ENCODE data around the gene PLXNC1.

PLXNC1 gene
- 208 to 741 (median 362) reads per million in 18 experiments for total RNA-seq

DNA sequence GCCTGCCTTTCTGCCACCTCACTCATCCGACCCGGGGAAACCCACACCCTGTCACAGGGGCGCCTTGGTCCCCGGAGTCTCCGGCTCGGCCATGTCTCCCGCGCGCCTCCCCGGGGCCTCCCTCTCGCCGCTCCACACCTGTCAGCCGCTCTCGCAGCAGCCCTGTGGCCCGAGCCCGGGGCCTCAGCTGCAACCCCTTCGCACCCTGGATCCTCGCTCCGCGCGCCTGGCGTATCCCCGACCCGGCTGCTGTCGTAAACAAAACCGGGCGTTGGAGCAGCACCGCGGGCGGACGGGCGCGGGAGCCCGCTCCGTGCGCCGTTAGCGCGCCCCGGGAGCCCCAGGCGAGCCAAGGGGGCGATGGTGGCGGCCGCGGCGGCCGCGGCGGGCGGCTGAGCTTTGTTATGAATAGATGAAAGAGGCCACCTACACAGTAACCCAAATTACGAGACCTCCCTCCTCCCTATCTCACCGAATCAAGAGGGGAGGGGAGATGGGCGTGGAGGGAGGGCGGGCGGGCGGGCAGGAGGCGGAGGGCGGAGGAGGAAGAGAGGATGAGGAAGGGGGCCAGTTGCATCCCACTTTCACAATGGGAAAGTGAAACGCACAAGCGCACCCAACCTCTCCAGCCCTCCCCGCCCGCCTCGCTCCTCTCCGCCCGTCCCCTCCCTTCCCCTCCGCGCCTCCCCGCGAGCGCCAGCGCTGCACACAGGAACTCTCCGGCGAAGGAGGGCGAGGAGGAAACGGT is at the start of gene PLXNC1:
TSS of gene PLXNC1 (plus strand) at position 587 of the 748 bp plus-strand sequence. CDS start 395 bp downstream, outside the sequence.
- DNase-seq = peak; percentile 57 to 70

DNA sequence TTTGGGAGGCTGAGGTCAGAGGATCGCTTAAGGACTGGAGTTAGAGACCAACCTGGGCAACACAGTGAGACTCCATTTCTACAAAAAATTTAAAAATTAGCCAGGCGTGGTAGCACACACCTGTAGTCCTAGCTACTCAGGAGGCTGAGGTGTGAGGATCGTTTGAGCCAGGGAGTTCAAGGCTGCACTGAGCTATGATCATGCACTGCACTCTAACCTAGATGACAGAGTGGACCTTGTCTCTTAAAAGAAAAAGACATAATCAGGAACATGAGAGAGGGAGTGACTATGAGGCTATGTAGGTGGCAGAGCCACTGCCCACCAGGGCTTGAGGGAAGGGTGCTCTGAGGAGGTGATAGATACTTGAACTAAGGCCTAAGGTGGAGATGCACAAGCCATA is 49.2 kb upstream of the PLXNC1 start:
- DNase-seq = no peak

DNA sequence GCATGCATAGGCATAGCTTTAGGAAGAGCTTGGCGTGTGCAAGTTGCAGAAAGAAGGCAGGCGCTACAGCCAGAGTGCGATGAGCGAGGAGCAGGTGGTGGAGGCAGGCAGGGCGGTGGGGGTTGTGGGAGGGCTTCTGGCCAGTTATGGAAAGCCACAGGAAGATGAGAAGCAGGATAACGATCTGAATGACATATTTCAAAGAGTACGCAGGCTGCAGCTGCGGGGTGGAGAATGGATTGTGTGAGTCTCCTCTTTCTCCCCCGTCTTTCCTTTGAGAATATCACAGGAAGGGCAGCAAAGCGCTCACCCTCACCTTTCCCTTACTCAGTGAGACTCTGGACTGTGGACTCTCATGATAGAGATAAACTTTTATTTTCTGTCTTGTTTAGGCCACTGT is 48.7 kb upstream of the PLXNC1 start:
- DNase-seq = no peak

DNA sequence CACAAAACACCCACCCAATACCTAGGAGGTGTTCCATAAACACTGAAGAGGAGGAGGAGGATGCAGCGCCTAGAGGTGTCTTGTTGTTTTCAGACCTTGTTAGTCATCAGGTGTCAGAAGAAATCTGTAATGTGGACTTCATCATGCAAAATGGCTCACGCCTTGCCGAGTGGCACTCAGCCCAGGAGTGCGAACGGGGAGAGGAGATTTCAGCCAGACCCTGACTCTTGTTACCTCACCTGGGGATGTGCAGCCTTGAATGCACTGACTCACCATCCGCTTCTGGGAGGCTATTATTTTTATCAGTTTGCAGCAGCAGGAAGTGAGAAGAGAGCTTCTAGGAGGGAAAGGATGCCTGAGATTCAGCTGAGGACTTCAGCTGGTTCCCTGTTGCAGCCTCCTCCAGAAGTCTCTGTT is 48.2 kb upstream of the PLXNC1 start:
- no peak for DNase-seq

DNA sequence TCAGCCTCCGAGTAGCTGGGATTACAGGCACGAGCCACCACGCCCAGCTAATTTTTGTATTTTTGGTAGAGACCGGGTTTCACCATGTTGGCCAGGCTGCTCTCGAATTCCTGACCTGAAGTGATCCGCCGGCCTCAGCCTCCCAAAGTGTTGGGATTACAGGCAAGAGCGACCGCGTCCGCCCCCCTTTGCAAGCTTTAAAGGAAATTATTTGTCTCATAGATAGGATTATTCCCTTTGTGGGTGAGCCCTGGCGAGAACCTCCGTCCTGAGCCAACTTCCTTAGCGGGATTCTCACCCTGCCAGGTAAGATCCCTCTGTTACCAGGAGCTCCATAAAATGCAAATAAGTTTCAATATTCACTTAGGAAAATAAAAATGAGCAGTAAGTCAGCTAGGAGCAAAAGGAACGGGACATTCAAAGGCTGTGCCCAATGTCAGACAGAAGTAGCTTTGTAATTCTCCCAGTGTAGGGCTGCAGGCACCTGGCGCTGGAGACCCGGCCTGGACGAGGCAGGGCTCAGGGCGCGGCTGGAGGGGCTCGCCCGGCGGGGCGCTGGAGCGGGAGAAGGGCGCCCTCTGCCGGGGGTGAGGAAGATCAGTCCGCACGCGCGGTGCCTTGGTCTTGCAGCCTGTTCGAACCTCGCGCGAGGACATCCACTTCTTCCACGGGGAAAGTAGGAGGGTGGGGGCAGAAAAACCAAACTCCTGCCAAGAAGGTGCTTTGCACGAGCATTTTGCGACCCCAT is 47.2 kb upstream of the PLXNC1 start:
- DNase-seq = peak; percentile 58 to 76

DNA sequence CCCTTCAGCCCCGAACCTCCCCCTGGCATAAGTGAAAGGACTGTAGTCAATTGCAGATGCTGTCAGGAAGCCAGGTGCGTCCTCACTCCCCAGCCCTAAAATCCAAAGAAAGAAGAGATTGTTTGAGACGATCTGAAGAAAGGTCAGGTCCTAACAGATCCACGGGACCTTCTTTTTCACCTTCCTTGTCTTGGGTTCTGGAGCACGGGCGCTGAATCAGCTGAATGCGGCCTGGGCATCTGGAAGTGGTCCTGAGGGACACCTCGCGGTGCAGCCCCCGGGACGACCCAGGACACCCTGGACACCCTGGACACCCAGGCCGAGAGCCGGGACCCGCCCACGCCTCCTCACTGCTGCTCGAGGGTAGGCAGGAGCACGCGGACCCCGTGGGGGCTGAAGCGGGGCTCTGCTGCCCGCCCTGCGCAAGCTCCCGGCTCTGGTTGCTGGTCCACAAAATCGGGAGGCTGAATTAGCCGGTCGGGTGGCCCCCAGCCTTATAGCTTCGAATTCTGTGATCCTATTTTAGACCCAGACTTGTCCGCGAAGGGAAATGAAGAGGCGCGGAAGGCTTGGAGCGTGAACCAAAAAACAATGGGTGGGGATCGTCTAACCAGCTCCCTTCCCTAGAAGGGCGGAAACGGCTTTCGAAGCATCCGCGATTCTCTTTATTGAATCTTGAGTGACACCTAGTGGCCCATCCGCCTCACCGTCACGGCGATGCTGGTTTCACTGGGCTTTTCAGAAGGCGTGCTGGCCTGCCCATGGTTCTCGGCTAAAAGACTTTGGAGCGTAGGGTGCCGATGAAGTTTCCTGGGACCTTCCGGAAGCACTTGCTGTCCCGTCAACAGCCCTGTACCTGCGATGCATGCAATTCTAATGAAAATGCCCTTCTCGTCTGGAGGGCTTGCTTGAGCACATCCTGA is 46.4 kb upstream of the PLXNC1 start:
- peak; percentile 93 to 94 for DNase-seq

DNA sequence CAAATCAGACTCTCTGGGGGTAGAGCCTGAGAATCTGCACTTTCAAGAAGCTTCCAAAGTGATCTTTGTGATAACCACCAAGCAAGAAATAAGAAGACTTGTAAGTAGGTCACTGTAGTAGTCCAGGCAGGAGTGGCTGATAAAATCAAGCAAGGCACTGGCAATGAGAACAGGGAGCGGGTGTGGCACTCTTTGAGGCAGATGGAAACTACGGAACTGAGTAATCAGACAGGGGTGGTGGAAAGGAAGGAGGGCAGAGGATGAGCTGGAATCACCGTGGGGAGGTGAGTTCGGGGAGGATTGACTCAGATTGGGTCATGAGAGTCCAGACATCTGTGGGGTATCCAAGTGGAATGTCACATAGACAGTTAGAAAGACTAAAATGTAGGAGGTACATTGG is 44.4 kb upstream of the PLXNC1 start:
- no peak for DNase-seq

DNA sequence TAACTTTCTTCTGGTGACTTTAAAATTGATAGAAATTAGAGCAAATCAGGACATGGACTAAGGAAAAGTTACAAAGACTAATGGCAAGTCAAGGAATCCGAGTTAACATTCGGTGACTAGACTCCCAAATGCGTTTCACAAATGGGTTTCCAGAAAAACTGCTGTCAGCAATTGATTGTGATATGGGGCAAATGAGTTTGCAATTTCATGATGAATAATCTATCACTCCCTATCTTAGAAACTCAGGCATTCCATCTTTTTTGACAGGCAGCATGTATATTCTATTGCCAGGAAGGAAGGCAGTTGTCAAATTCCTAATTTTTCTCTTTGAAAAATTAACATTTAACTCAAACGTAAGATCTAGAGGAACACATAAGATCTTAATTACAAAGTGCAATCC is 40.5 kb upstream of the PLXNC1 start:
- no peak for DNase-seq

DNA sequence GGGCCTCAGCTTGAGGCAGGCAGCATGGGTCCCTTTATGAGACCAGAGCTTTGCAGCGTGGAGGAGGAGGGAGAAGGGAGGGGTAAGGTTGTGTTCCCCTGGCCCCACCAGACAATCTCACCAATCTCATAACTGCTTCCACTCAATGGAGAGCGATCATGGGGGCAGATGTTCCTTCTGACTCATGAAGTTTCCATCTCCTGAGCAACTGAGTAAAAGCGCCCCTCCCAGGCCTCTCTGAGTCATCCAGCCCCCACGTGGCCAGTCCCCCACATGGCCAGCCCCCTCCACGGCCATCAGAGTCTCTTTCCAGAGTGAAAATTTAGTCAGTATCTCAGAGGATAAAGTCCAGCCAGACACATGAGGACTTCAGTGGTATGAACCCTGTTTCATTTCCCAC is 39.2 kb upstream of the PLXNC1 start:
- DNase-seq = peak; percentile 45 to 51

DNA sequence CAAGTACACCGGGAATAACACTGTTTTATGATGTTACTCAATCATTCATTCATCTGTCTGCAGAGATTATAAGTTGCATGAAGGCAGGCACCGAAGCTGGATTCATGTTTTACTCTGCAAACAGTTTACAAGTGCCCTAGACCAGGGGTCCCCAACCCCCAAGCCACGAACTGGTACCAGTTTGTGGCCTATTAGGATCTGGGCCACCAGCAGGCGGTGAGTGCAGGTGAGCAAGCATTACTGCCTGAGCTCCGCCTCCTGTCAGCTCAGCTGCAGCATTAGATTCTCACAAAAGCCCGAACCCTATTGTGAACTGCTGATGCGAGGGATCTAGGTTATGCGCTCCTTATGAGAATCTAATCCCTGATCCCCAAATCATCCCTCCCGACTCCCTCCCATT is 38.1 kb upstream of the PLXNC1 start:
- DNase-seq = no peak

DNA sequence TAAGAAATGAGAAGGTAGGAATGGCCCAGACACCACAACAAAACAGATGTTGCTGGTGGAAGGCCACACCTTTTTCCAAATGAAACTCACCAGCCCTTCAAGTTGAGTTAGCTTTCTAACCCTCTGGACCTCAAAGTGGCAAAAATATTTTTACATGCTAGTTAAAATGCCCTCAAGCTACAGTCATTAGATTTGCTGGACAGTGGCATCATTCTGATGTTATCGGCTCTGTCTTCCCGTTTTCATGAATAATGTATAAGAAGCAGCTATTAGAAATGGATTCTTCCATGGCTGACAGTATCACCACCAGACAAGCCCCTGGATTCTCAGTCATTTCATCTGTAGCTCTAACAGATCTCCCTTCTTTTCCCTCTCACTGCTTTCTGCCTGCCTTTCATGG is 37.1 kb upstream of the PLXNC1 start:
- no peak for DNase-seq

DNA sequence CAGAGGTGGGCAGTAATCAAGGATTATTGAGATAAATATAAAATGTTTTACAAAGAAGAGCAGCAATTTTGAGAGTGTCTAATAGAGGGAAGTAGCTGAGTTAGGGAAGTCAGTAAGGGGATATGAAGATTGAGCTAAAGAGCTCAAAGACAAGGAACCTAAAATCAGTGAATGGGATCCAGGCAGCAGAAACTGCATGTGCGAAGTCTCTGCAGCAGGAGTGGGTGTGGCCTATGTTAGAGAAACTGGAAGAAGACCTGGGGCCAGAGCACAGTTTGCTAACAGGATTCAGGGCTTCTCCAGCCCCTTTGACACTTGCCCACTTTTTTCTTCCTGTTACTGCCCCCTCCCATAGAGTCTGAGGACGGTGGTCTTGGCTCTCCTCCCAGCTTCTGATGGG is 36.3 kb upstream of the PLXNC1 start:
- peak; percentile 85 to 90 for DNase-seq

DNA sequence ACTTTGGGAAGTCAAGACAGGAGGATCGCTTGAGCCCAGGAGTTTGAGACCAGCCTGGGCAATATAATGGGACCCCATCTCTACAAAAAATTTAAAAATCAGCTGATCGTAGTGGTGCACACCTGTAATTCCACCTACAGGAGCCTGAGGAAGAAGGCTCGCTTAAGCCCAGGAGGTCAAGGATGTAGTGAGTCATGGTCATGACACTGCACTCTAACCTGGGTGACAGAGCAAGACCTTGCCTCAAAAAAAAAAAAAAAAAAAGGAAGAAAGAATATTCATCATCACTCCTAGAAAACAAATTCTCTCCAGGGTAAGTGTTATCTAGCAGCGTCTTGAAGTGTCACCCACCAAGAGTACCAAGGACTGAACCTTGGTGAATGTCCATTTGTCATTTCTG is 34.2 kb upstream of the PLXNC1 start:
- DNase-seq = no peak

DNA sequence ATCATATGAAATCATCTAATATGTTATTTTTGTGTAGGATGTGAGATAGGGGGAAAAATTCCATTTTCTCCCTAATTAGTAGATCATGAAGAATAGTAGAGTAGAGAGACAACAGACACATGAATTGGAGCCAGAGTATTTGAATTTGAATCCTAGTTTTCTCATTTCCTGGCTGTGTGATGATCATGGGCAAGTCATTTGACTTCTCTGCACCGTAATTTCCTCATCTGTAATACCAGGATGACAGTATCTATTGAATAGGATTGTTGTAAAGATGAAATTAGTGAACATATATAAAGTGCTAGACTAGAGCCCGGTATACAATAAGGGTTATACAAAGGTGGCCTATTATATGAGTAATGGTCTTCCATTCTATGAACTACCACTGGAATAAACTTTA is 32.2 kb upstream of the PLXNC1 start:
- DNase-seq = peak; percentile 37 to 51

DNA sequence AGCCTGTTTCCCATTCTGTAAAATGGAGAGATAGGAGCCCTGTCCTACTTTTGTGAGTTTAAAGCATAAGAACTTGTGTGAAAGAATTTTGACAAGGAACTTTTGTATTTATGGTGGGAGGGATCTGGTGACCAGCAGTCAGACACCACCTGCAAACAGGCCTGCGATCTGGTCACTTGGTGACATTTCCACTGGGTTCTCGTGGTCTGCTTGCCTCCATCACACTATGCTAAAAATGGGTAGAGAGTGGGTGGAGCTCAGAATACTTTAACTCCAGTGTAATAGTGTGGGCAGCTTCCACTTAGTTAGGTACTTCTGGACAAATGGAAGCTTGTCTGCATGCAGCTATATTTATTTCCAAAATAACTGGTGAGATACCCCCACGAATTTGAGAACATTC is 26.5 kb upstream of the PLXNC1 start:
- peak; percentile 78 to 95 for DNase-seq

DNA sequence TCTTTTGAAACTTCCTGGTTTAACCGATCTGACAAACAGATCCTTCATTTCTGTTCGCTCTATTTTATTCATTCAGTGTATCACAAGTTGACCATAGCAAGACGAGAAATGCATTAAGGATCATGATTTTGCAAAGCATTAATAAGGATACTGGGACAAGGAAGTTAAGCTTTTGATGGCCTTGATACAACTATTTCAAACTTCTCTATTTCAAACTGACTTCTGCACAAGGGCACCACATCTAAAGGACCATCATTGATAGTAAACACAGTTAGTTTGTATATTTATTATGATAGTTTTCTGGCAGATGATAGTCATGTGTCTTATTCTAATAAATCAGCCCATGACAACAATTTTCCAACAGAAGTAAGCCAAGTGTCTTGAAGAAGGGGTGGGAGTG is 25.8 kb upstream of the PLXNC1 start:
- DNase-seq = peak; percentile 24 to 54

DNA sequence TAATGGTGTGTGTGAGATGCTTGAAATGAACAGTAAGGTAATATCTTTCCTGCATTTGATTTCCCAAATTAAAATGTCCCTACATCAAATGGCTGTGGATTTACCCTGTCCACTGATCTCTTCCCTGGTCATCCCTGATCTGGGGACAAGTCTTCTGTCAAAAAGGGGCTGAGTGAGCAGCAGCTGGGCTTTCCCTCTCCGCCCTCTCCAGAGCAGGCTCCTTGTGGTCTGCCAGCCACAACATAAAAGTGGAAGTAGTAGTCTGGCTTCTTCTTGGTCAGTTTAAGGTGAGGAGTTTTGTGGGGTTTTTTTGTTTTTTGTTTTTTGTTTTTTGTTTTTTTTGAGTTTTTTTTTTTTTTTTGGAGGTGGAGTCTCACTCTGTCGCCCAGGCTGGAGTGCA is 25.2 kb upstream of the PLXNC1 start:
- DNase-seq = peak; percentile 59 to 83

DNA sequence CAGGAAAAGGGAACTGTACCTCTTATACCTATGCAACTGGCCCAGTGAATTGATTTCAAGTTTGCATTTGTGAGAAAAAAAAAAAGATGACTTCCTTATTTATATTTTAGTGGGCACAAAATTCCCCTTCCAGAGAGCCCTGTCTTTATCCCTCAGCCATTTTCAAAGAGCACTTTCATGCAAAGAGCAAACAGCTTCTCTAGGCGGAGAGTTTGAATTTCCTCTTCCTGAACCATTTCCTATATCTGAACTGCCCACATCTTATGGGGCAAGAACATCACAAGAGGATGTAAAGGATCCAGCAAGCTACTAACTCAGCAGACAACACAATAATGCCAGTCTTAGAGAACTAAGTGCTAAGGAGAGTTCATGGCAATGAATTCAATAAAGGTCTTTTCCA is 22.3 kb upstream of the PLXNC1 start:
- peak; percentile 92 to 94 for DNase-seq

DNA sequence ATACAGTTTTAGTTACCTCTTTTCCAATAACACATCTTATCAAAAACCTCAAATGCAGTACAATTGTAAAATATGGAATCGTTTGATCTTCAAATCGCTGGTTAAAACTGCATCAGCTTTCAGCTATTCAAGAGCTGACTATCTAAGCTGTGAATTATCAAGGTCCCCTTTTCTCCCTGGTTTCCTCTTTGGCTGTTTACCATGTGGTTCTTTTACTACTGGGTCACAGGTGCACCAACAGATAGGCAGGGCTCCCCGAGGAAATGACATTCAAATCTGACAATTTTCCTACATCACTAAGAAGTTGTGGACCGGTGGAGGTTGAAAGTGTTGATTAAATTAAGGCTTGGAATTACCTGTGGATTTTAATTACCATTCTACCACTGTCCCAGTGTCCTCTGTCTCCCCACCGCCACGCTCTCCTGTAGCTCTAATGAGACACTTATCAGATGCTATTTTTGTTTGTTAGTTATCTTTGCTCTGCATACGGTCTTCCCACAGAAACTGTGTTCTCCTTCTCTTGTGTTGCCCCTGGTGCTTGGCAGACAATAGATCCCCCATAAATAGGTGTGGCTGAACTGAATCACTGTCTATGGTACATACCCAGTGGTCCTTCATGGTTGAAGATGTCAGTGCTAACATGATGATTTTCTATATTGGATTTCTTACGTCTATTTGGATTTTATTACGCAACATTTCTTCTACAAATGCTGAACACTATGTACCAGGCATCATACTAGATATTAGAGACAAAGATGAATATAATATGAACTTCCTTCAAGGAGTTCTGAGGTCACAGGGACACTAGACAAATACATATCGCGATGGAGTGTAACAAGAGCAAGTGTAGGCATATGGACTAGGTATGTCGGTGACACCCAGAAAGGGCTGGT is 20.9 kb upstream of the PLXNC1 start:
- DNase-seq = peak; percentile 31 to 55

DNA sequence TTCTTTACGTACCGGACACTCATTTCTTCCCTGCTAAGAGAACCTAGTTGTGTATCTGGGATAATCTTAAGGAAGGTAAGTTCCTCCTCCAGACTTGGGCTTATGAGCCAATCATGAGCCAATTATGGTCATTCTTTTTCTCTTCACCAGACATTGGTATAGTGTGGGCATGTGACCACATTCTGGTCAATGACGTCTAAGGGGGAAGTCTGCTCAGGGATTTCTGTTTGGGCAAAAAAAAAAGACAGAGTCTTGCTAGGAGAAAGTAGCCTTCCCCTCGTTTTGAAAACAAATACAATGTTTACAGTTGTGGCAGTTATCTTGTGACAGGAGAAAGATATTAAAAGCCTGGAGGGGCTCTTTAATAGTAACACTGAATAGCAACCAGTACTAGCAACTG is 20.1 kb upstream of the PLXNC1 start:
- peak; percentile 58 to 71 for DNase-seq

DNA sequence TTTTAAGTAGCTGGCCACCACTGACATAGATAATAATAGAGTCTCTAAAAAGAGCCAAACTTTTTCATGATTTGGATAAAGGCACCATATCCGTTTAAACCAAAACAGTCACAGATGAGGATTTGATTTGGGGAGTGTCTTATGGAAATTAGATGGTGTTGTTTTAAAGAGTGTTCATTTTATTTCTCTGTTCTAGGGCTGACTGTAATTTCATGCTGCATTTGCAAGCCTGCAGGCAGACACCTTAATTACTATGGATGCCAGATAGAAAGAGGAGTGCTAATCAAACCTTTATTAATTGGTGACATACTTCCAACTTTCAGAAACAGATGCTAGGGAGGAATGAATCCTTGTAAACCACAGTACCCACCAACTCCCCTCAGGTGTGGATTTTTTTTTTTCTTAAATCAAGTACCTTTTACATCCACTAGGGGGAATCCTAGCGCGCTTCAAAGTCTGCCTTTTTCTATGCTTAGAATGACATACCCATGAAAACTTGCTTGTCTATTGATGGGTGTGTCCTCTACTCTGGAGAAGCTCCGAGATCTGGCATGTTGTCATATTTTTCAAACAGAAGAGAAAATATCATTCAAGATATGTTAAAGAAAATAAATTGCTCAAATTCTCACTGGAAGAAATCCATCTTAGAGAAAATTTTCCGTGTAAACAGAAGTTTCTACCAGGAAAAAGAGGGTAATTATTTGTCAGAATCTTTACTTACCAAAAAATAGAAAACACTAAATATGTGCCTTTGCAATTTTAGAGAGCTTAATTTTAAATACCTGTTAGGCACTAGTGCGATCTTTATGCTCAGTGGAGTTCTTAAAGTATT is 14.2 kb upstream of the PLXNC1 start:
- DNase-seq = peak; percentile 72 to 78
